HL-60/S4 treated with phorbol 12-myristate 13-acetate at 8.2 ng/mL for 4 days and 3 days (cell line): Measurements from ENCODE around the gene TTLL8.

Source experiments
- in situ Hi-C: fragments of 300-500 bp; cut with MboI; formaldehyde crosslinking; loops from 2 replicates; pipeline ENCODE4 v1.15.0; 2022; ENCODE audit warnings: low sequenced_read_pairs

The TTLL8 gene

GRCh38 chr22:50083462-50084079, 25.5 kb upstream of the TTLL8 start:
- in situ Hi-C loops, result no loop called here

GRCh38 chr22:50082961-50083461, 24.9 kb upstream of the TTLL8 start:
- in situ Hi-C loops, result no loop called here

GRCh38 chr22:50082197-50082715, 24.2 kb upstream of the TTLL8 start:
- in situ Hi-C loops, result no loop called here

- in situ Hi-C loops, result no loop called here
These were observed 23.5 kb upstream of the TTLL8 start for GRCh38 chr22:50081426-50082196.

- in situ Hi-C loops, result no loop called here
These were observed 22.0 kb upstream of the TTLL8 start for GRCh38 chr22:50080077-50080465.

- in situ Hi-C loops, result no loop called here
These were observed 20.7 kb upstream of the TTLL8 start for GRCh38 chr22:50078761-50079160.

- in situ Hi-C loops, result no loop called here
These were observed 20.1 kb upstream of the TTLL8 start for GRCh38 chr22:50078246-50078645.

- in situ Hi-C loops, result no loop called here
These were observed 18.8 kb upstream of the TTLL8 start for GRCh38 chr22:50076646-50077535.

GRCh38 chr22:50074551-50075530, 16.7 kb upstream of the TTLL8 start:
- in situ Hi-C loops, result no loop called here

- in situ Hi-C loops, result no loop called here
These were observed 16.0 kb upstream of the TTLL8 start for GRCh38 chr22:50074056-50074455.

- in situ Hi-C loops, result no loop called here
These were observed 14.8 kb upstream of the TTLL8 start for GRCh38 chr22:50072714-50073538.

- in situ Hi-C loops, result no loop called here
These were observed 14.1 kb upstream of the TTLL8 start for GRCh38 chr22:50072167-50072555.

- in situ Hi-C loops, result no loop called here
These were observed 13.5 kb upstream of the TTLL8 start for GRCh38 chr22:50071432-50072166.

GRCh38 chr22:50070366-50070765, 12.3 kb upstream of the TTLL8 start:
- in situ Hi-C loops, result no loop called here

GRCh38 chr22:50068096-50068495, 10.0 kb upstream of the TTLL8 start:
- in situ Hi-C loops, result no loop called here

GRCh38 chr22:50067244-50067643, 9.1 kb upstream of the TTLL8 start:
- in situ Hi-C loops, result no loop called here

GRCh38 chr22:50064453-50064852, 6.4 kb upstream of the TTLL8 start:
- in situ Hi-C loops, result no loop called here

- in situ Hi-C loops, result no loop called here
These were observed 5.7 kb upstream of the TTLL8 start for GRCh38 chr22:50063589-50064393.
